Adipocyte (in vitro differentiated cells): ENCODE data around the gene NFATC2.

Experiments
- DNase-seq: peaks from one replicate; pipeline ENCODE4 v3.0.0-alpha.2; 2015; ENCODE audit warnings: low read depth
- H3K27me3 ChIP-seq: replicated peaks from 2 replicates; pipeline ENCODE4 v1.7.0; 2013; ENCODE audit warnings: mild to moderate bottlenecking, low read length, moderate library complexity; ENCODE audit not compliant: control insufficient read depth, insufficient read depth
- H3K36me3 ChIP-seq: 2 replicates; pipeline ENCODE4 v1.7.0; 2013; ENCODE audit warnings: low read length, mild to moderate bottlenecking, moderate library complexity; ENCODE audit not compliant: control insufficient read depth, insufficient read depth, severe bottlenecking
- H3K4me1 ChIP-seq: 2 replicates; pipeline ENCODE4 v1.7.0; 2013; ENCODE audit warnings: mild to moderate bottlenecking, low read length, moderate library complexity; ENCODE audit not compliant: control insufficient read depth, insufficient read depth
- H3K4me3 ChIP-seq: 2 replicates; pipeline ENCODE4 v1.7.0; 2013; ENCODE audit warnings: mild to moderate bottlenecking, low read length, moderate library complexity
- H3K9ac ChIP-seq: 2 replicates; pipeline ENCODE4 v1.7.0; 2013; ENCODE audit warnings: mild to moderate bottlenecking, low read length, moderate library complexity
- H3K9me3 ChIP-seq: 2 replicates; pipeline ENCODE4 v1.7.0; 2013; ENCODE audit warnings: mild to moderate bottlenecking, low read length, moderate library complexity; ENCODE audit not compliant: control insufficient read depth

NFATC2 gene

DNA sequence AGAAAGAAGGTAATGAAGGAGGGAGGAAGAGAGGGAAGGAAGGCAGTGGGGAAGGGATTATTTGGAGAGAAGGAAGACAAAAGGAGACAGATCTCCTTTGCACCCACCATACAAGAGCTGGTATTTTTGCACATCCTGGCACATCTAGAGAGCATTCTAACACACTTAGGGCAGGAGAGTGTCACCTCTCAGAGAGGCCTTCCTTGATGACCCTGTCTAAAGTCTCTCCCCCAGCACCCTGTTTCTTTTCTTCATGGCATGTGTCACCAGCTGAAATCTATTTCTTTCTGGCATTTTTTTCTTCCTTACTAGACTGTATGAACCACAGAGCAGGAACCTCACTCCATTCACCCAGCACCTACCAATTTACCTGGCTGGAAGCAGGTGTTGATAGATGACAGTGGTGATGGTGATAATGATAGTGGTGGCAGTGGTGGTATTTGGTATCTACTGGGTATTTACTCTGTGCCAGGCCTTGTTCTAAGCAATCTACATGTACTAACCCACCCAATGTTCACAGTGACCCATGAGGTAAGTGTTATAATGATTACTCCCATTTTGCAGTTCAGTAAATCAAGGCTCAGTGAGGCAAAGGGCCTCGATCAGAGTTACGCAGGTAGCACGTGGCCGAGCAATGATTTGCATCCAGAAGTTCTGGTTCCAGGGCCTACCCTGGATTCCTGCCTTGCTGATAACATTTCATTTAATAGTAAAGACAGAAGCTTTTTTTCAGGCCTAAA lies 131.8 kb downstream of the NFATC2 start:
- Histone ChIP-seq H3K27me3 (no peaks in the 10 kb centered on the region), H3K9me3 (no peaks in the 10 kb centered on the region), H3K4me1 (peaks cover 12% of the 10 kb centered on the region), H3K4me3 (no peak overlapping the region), H3K9ac (no peak overlapping the region), H3K36me3 (no peaks in the 10 kb centered on the region)
- no peak for DNase-seq

DNA sequence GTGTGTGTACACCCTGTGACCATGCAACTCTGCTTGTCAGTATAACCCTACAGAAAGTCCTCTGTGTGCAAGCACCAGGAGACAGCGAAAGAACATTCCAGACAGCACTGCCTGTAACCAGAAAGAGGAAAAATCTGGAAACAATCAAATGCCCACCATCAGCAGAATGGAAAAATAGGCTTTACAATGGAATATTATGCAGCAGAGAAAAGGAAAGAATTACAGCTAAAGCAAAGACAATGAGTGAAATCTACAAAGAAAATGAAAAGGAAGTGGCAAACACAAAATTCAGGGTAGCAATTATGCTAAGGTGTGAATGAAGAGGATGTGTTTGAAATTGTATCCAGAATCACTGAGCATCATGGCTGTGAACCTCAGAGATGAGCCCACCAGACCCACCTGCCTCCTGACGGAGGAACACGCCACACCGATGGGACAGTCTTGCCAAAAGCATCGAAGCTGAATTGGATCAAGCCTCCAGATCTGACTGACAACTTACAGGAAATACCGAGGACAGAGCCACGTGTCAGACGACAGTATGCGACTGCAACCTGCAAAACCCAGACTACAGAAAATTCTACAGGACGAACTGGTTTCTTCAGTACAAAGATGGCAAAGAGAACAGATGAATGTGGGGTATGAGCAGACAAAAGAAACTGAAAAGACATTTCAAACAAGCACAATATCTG lies 133.2 kb downstream of the NFATC2 start:
- Histone ChIP-seq H3K4me1 (peaks cover 12% of the 10 kb centered on the region), H3K27me3 (no peaks in the 10 kb centered on the region), H3K36me3 (no peaks in the 10 kb centered on the region), H3K9me3 (no peaks in the 10 kb centered on the region), H3K4me3 (no peak overlapping the region), H3K9ac (no peak overlapping the region)
- no peak for DNase-seq

DNA sequence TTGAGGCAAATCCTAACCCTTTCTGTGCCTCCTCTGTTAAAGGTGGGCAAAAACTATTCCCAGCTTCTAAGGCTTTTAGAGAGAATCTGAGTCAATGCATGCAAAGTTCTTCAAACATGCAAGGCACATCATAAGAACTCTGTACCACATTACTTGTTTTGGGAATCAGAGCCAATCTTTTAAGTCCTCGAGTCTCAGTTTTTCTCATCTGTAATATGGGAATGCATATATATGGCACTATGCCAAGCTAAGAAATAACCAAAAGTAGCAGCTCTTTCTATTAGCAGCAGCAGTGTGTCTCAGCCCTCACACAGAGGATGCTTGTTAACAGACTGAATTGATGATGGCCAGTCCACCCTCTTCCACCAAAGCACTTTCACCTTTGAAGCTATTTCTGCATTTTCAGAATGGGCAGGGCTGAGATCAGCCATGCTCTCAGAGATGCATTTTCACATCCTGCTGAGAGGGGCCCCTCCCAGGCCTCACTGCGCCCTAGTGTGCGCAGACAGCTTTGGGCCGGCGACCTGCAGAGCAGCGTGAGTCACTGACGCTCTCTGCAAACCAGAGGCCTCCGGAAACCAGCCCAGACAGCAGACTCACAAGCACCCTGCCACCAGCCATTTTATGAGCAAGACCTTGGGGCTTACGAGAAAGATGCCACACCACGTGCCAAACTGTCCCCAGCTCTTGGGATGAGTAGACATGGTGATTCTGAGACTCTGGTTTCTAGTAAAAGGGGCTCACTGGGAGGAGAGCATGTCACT lies 138.0 kb downstream of the NFATC2 start:
- no peak for DNase-seq
- Histone ChIP-seq H3K4me3 (no peak overlapping the region), H3K4me1 (no peaks in the 10 kb centered on the region), H3K9me3 (no peaks in the 10 kb centered on the region), H3K36me3 (no peaks in the 10 kb centered on the region), H3K9ac (no peak overlapping the region), H3K27me3 (no peaks in the 10 kb centered on the region)

DNA sequence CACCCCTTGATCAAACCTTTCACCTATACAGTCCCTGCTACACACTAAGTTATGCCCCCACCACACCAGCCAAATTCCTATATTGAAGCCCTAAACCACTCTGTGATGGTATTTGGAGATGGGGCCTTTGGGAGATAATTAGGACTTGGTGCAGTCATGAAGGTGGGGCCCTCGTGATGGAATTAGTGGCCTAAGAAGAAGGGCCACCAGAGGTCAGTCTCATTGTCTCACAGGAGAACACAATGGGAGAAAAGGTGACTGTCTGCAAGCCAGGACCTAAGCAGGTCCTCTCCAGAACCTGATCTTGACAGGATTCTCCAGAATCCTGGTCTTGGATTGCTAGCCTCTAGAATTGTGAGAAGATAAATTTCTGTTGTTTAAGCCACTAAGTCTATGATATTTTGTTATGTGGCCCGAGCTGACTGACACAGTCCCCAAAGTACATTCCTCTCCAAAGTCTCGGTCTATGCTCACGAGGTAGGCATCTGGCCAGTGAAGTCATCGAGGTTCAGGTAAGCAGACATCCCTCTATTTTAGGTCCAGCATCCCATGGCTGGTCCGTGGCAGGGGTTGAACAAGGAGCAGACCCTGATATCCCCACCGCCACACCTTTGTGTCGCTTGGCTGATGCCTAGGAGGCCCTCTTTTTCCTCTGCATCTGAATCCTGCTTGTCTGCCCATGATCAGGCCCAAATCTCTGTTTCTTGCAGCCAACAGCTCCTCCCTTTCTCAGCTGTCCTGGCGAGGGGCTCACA lies 138.9 kb downstream of the NFATC2 start:
- no peak for DNase-seq
- Histone ChIP-seq H3K9me3 (no peaks in the 10 kb centered on the region), H3K9ac (no peak overlapping the region)

DNA sequence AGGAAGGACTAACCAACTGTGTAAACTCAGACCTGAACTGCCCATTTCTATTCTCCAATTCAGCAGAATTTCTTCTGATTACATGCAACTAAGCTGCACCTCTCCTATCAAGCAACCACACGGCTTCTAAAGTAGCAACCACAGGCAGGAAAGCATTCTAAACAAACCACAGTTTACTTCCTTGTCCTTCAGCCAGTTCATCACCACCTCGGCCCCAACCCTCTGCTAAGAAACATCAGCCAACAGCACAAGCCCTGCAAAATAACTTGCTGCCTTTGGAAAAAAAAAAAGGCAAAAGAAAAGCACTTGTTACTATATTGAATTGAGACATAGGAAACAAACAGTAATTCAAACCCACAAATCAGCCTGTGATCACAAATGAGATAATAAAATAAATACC lies 140.3 kb downstream of the NFATC2 start:
- Histone ChIP-seq H3K36me3 (no peaks in the 10 kb centered on the region), H3K4me3 (no peak overlapping the region), H3K4me1 (no peaks in the 10 kb centered on the region), H3K9me3 (no peaks in the 10 kb centered on the region), H3K9ac (no peak overlapping the region), H3K27me3 (no peaks in the 10 kb centered on the region)
- no peak for DNase-seq

More for the DNA sequence above, 138.9 kb downstream of the NFATC2 start:
- H3K4me1 ChIP-seq, result no peaks in the 10 kb centered on the region
- no peak overlapping the region for H3K4me3 ChIP-seq
- no peaks in the 10 kb centered on the region for H3K36me3 ChIP-seq
- no peaks in the 10 kb centered on the region for H3K27me3 ChIP-seq

DNA sequence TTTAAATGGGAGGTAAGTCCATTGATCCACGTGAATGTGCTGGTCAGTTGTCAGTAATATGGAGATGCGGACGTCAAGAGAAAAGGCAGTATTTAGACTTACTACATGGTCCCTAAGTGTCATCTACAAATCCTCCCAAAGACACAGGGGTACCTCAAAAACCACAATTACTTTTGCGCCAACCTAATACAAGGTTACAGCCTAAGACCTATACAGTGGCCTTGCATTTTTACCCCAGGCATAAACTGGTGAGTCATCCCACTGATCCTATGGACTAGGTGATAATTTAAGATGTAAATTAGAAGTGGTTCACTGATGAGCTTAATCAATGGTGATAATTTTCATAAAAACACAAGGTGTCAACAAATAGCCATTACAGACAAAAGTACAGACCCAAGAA lies 141.0 kb downstream of the NFATC2 start:
- Histone ChIP-seq H3K36me3 (no peaks in the 10 kb centered on the region), H3K4me1 (no peaks in the 10 kb centered on the region), H3K27me3 (no peaks in the 10 kb centered on the region), H3K9ac (no peak overlapping the region), H3K9me3 (no peaks in the 10 kb centered on the region), H3K4me3 (no peak overlapping the region)
- DNase-seq, result no peak

DNA sequence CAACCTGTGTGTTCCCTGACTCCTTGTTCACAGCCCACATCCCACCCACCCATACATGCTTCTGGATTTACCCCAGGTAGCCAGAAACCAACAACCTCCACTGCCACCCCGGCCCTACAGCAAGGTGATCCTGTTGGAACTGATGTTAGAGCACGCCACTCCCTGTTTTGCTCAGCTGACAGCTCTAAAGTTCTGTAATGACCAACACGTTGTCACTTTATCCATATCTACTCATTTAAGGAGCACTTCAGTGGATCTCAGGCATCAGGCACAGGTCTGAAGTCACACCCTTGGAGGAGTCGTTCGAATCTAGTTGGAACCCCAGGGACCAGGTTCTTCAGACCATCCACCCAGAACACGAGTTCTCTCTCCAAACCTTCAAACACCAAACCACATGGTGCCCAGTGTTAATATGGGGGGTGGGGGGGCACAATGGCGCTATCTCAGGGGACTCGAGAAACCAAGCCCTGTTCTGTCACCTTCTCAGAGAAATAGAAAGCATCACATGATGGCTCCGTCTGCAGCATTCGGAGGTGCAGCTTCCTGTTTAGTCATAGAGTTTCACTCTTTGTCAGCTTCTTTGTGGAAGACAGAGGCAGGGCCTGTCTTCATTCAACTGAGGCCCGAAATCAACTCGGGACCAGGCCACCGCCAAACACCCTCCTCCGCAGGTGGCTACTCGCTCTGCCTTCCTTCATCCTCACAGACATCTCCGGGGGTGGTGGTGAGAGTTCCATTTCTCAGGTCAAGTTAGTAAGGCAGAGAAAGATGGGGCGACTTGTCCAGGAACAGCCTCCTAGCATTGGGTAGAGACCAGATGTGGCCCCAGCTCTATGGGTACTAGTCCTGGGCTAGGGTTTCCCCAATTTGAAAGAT lies 142.2 kb downstream of the NFATC2 start:
- no peaks in the 10 kb centered on the region for H3K27me3 ChIP-seq
- H3K4me3 ChIP-seq, result no peak overlapping the region
- H3K4me1 ChIP-seq, result no peaks in the 10 kb centered on the region
- H3K9me3 ChIP-seq, result no peaks in the 10 kb centered on the region
- no peaks in the 10 kb centered on the region for H3K36me3 ChIP-seq
- DNase-seq, result no peak
- no peak overlapping the region for H3K9ac ChIP-seq

DNA sequence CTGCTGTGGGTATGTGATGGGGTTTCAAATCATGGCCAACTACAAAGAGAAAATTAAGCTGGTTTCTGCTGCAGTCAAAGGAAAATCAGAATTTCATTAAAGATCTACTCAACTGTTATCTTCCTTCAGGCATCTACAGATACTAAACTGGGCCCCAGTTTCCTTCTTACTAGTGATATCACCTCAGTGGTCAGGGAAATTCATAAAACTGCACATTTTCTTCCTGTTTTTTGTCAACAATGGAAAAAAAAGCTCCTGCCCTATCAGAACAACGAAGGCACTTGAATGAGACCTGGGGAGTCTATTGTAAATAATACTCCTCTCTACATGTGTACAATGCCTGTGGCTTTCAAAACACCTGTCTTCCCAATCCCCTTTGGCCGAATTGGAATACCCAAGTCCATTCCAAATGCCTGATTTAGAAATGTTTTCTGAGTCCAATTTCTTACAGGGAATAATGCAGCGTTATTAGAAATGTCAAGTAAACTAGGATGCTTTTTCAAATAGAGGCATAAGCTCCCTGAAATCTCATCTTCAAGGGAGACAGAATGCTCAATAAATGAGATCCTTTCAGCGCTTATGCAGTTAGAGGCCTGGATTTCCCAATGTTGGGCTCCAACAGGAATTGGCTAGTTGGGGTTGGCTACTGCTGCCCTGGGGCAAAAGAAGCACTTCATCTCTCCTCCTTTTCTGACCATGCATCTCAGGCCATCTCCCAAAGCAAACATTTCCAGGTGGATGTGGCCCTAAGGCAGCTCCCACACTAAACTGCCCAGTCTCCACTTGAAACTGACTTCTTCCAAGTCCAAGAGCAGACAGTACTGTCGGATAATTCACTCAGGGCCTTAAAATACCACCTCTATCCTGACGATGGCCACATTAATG lies 143.3 kb downstream of the NFATC2 start:
- H3K9ac ChIP-seq, result no peak overlapping the region
- H3K27me3 ChIP-seq, result no peaks in the 10 kb centered on the region
- H3K36me3 ChIP-seq, result no peaks in the 10 kb centered on the region
- H3K9me3 ChIP-seq, result no peaks in the 10 kb centered on the region
- no peak for DNase-seq
- H3K4me1 ChIP-seq, result no peaks in the 10 kb centered on the region
- no peak overlapping the region for H3K4me3 ChIP-seq

DNA sequence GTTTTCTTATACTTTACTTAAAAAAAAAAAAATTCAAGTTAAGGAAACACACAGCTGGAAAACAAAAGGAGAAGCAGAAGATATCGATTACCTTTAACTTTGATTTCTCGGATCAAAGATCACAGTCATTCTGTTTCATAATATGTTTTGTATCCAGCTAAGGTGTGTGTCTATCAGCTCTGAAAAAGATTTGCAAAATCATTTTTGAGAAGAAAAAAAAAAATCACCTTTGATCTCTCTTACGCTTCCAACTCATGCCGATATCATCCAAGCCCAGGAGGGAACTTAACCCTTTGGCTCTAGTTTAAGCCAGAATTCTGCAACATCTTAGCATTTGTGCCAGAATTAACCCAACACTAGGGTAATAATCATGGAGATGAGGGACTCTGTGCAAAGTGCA lies 144.0 kb downstream of the NFATC2 start:
- Histone ChIP-seq H3K4me1 (no peaks in the 10 kb centered on the region), H3K4me3 (no peak overlapping the region), H3K9ac (no peak overlapping the region), H3K27me3 (no peaks in the 10 kb centered on the region), H3K36me3 (no peaks in the 10 kb centered on the region), H3K9me3 (no peaks in the 10 kb centered on the region)
- DNase-seq, result no peak

DNA sequence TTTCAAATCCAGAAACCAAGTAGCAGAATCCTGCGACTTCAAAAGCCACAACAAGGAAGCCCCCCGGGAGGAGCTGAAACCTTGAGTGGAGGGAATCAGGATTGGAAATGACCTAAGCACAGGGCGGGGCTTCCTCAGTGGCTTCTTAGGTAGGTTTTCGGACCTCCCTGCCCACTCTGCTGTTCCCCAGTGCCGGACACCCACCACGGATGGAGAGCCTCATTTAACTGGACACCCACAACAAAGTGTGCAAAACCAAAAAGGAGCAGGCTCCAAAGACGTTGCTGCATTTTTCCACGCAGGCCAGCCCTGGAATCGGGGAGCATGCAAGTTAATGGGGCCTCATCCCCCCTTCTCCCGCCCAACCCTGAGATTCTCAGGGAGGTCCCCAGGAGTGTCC lies 144.4 kb downstream of the NFATC2 start:
- H3K9ac ChIP-seq, result no peak overlapping the region
- H3K9me3 ChIP-seq, result no peaks in the 10 kb centered on the region
- no peak overlapping the region for H3K4me3 ChIP-seq
- no peaks in the 10 kb centered on the region for H3K4me1 ChIP-seq
- DNase-seq, result no peak
- no peaks in the 10 kb centered on the region for H3K27me3 ChIP-seq
- no peaks in the 10 kb centered on the region for H3K36me3 ChIP-seq
